ENCODE results near the gene RPIA.

RPIA gene

GRCh38 chr2:88737385-88737784 is 45.9 kb downstream of the RPIA start:
- no peak for DNase-seq (ENCODE audit: low read depth)
- TF ChIP-seq CTCF (IDR thresholded peaks at IDR 0.05; ENCODE audit: control insufficient read depth, insufficient read depth, low read depth, low read length, missing control alignments) = no peak
- H3K4me3 ChIP-seq (ENCODE audit: control insufficient read depth, low read depth, low read length) = no peak overlapping the region

GRCh38 chr2:88738271-88738670 is 46.8 kb downstream of the RPIA start:
- no peak for TF ChIP-seq CTCF (IDR thresholded peaks at IDR 0.05; ENCODE audit: control insufficient read depth, insufficient read depth, low read depth, low read length, missing control alignments)
- H3K4me3 ChIP-seq (ENCODE audit: control insufficient read depth, low read depth, low read length) = no peak overlapping the region
- DNase-seq (ENCODE audit: low read depth) = no peak

- peak; percentile 40 for DNase-seq (ENCODE audit: low read depth)
- TF ChIP-seq CTCF (IDR thresholded peaks at IDR 0.05; ENCODE audit: control insufficient read depth, insufficient read depth, low read depth, low read length, missing control alignments) = peak; percentile 94
- H3K4me3 ChIP-seq (ENCODE audit: control insufficient read depth, low read depth, low read length) = no peak overlapping the region
Measured at GRCh38 chr2:88739985-88740600, 48.6 kb downstream of the RPIA start.

GRCh38 chr2:88746929-88747490 is 55.5 kb downstream of the RPIA start:
- TF ChIP-seq CTCF (IDR thresholded peaks at IDR 0.05; ENCODE audit: control insufficient read depth, insufficient read depth, low read depth, low read length, missing control alignments) = no peak
- DNase-seq (ENCODE audit: low read depth) = no peak
- H3K4me3 ChIP-seq (ENCODE audit: control insufficient read depth, low read depth, low read length) = no peak overlapping the region

GRCh38 chr2:88747990-88748389 is 56.5 kb downstream of the RPIA start:
- no peak for DNase-seq (ENCODE audit: low read depth)
- no peak for TF ChIP-seq CTCF (IDR thresholded peaks at IDR 0.05; ENCODE audit: control insufficient read depth, insufficient read depth, low read depth, low read length, missing control alignments)
- H3K4me3 ChIP-seq (ENCODE audit: control insufficient read depth, low read depth, low read length) = no peak overlapping the region

- no peak for DNase-seq (ENCODE audit: low read depth)
- H3K4me3 ChIP-seq (ENCODE audit: control insufficient read depth, low read depth, low read length) = no peak overlapping the region
- TF ChIP-seq CTCF (IDR thresholded peaks at IDR 0.05; ENCODE audit: control insufficient read depth, insufficient read depth, low read depth, low read length, missing control alignments) = no peak
Measured at GRCh38 chr2:88751768-88752167, 60.3 kb downstream of the RPIA start.
